Tibial artery (tissue), 4 donors: Measurements from ENCODE around the gene HPGDS.

Source experiments
- DNase-seq, 2 donors: peaks; one replicate each; pipeline ENCODE4 v3.0.0-alpha.2; 2019
- H3K27ac ChIP-seq, 2 donors: fragments of 200-600 bp; sonication (generic) in 1 of 2; 1 replicate in 1 of 2; 2 replicates in 1 of 2; pipeline ENCODE4 v1.5.1; 2018 to 2019; ENCODE audit warnings: mild to moderate bottlenecking in 1 of 2
- H3K27me3 ChIP-seq, 2 donors: fragments of 200-600 bp; sonication (generic) in 1 of 2; one replicate each; pipeline versions ENCODE4 v1.5.1 to v1.6.0; 2016 to 2019
- H3K36me3 ChIP-seq, 3 donors: fragments of 200-600 bp; sonication (generic) in 2 of 3; one replicate each; pipeline ENCODE4 v1.5.1; 2016 to 2019; ENCODE audit warnings: mild to moderate bottlenecking in 2 of 3
- H3K4me1 ChIP-seq, 4 donors: fragments of 200-600 bp; sonication (generic) in 2 of 4; 1 replicate in 3 of 4; 2 replicates in 1 of 4; pipeline ENCODE4 v1.5.1; 2016 to 2019
- H3K4me3 ChIP-seq, 2 donors: fragments of 200-600 bp; sonication (generic) in 1 of 2; 1 replicate in 1 of 2; 2 replicates in 1 of 2; pipeline ENCODE4 v1.5.1; 2018 to 2019; ENCODE audit warnings: mild to moderate bottlenecking in 2 of 2
- H3K9me3 ChIP-seq, 3 donors: fragments of 200-600 bp; sonication (generic) in 1 of 3; one replicate each; pipeline ENCODE4 v1.5.1; 2016 to 2019
- intact Hi-C: fragments of 100-400 bp; cut with DNase I; formaldehyde crosslinking; loops from one replicate; pipeline ENCODE4 v1.15.0; 2023; ENCODE audit warnings: low total_unique reads
- TF ChIP-seq, protein P1 (sequence below), 2 experiments: fragments of 200-600 bp in 1 of 2; fragments of 450-650 bp in 1 of 2; IDR thresholded peaks; one replicate each; pipeline ENCODE4 v1.5.1; 2017 to 2019; ENCODE audit warnings: antibody characterized with exemption in 2 of 2, mild to moderate bottlenecking in 1 of 2, moderate library complexity in 1 of 2

The HPGDS gene

GRCh38 chr4:94377294-94377693, 34.7 kb upstream of the HPGDS start:
- TF ChIP-seq, protein P1, sequence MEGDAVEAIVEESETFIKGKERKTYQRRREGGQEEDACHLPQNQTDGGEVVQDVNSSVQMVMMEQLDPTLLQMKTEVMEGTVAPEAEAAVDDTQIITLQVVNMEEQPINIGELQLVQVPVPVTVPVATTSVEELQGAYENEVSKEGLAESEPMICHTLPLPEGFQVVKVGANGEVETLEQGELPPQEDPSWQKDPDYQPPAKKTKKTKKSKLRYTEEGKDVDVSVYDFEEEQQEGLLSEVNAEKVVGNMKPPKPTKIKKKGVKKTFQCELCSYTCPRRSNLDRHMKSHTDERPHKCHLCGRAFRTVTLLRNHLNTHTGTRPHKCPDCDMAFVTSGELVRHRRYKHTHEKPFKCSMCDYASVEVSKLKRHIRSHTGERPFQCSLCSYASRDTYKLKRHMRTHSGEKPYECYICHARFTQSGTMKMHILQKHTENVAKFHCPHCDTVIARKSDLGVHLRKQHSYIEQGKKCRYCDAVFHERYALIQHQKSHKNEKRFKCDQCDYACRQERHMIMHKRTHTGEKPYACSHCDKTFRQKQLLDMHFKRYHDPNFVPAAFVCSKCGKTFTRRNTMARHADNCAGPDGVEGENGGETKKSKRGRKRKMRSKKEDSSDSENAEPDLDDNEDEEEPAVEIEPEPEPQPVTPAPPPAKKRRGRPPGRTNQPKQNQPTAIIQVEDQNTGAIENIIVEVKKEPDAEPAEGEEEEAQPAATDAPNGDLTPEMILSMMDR (IDR thresholded peaks at IDR 0.05), result no peak
- Histone ChIP-seq H3K27ac (no peak overlapping the region), H3K9me3 (no peaks in the 10 kb centered on the region), H3K36me3 (no peaks in the 10 kb centered on the region), H3K4me1 (no peaks in the 10 kb centered on the region), H3K27me3 (no peaks in the 10 kb centered on the region), H3K4me3 (no peak overlapping the region)
- DNase-seq, result no peak
- intact Hi-C loops, result no loop called here

GRCh38 chr4:94375364-94375763, 32.7 kb upstream of the HPGDS start:
- H3K27ac ChIP-seq, result no peak overlapping the region
- H3K36me3 ChIP-seq, result no peaks in the 10 kb centered on the region
- H3K27me3 ChIP-seq, result no peaks in the 10 kb centered on the region
- no peak for DNase-seq
- H3K9me3 ChIP-seq, result no peaks in the 10 kb centered on the region
- intact Hi-C loops, result no loop called here
- no peaks in the 10 kb centered on the region for H3K4me1 ChIP-seq
- TF ChIP-seq, protein P1 (IDR thresholded peaks at IDR 0.05), result no peak
- H3K4me3 ChIP-seq, result no peak overlapping the region

GRCh38 chr4:94373752-94374151, 31.1 kb upstream of the HPGDS start:
- Histone ChIP-seq H3K27me3 (no peaks in the 10 kb centered on the region), H3K27ac (no peak overlapping the region), H3K36me3 (no peaks in the 10 kb centered on the region), H3K4me1 (no peaks in the 10 kb centered on the region), H3K9me3 (no peaks in the 10 kb centered on the region), H3K4me3 (no peak overlapping the region)
- TF ChIP-seq, protein P1 (IDR thresholded peaks at IDR 0.05), result no peak
- DNase-seq, result no peak
- intact Hi-C loops, result no loop called here

- H3K27ac ChIP-seq, result no peak overlapping the region
- H3K4me1 ChIP-seq, result no peaks in the 10 kb centered on the region
- H3K4me3 ChIP-seq, result no peak overlapping the region
- H3K36me3 ChIP-seq, result no peaks in the 10 kb centered on the region
- TF ChIP-seq, protein P1 (IDR thresholded peaks at IDR 0.05), result no peak
- DNase-seq, result no peak
- no peaks in the 10 kb centered on the region for H3K27me3 ChIP-seq
- intact Hi-C loops, result no loop called here
- no peaks in the 10 kb centered on the region for H3K9me3 ChIP-seq
Measured at GRCh38 chr4:94372991-94373390, 30.4 kb upstream of the HPGDS start.

DNA sequence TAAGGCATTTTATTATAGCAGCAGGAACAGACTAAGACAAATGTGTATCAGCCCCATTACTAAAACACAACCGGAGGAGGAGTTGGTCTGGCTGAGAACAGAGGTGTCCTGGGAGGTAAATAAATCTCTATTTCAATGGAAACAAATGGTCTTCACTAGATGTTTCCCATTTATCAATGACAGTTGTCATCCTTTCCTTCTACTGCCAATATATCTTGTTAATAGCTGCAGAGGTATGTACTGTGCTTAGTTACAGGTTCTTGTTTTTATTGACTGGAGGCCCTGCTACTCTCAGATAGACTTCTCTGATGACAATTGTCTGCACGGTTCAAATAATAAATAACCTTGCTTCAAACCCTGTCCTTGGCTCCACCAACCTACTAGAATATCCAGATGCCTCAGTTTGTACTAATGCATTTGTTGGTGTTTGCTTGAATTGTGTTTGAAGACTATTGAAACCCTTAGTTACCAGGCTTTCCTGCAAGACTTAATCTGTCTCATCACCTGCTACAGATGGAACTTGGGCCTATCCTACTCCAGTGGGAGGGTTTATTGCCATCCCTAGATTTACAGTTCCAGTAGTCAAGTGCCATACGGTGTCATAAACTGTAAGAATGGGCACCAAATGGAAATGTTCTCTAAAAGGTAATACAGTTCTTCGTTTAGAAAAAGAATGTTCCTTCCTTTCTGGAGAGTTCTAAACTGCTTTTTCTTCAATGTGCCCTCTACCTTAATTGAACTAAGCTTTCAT, 29.8 kb upstream of the HPGDS start:
- no peak for DNase-seq
- intact Hi-C loops, result no loop called here
- Histone ChIP-seq H3K4me3 (no peak overlapping the region), H3K4me1 (no peaks in the 10 kb centered on the region), H3K36me3 (no peaks in the 10 kb centered on the region), H3K27me3 (no peaks in the 10 kb centered on the region), H3K27ac (no peak overlapping the region), H3K9me3 (no peaks in the 10 kb centered on the region)
- TF ChIP-seq, protein P1 (IDR thresholded peaks at IDR 0.05), result no peak
